H9 (cell line): ENCODE measurements around the gene IRF2BP1. TPM values are rescaled to one million over a fixed set of nuclear protein-coding genes. Genes with fewer than 3 reads are reported as not detected.

Experiments
- DNase-seq: peaks from one replicate; pipeline ENCODE4 v3.0.0-alpha.2; 2017
- H2AFZ ChIP-seq: one replicate; pipeline ENCODE4 v1.6.1; 2013; ENCODE audit warnings: mild to moderate bottlenecking, low read length, control low read depth, moderate library complexity
- H2AK5ac ChIP-seq: 2 replicates; pipeline ENCODE4 v1.6.1; 2013; ENCODE audit warnings: low read length, control low read depth, mixed read lengths; ENCODE audit not compliant: insufficient read length
- H2BK120ac ChIP-seq: one replicate; pipeline ENCODE4 v1.6.1; 2013; ENCODE audit warnings: low read depth, mild to moderate bottlenecking, low read length, control low read depth, inconsistent platforms; ENCODE audit not compliant: poor library complexity, severe bottlenecking
- H2BK12ac ChIP-seq: 2 replicates; pipeline ENCODE4 v1.6.1; 2013; ENCODE audit warnings: low read length, control low read depth, mixed read lengths, low read depth; ENCODE audit not compliant: insufficient read length
- H2BK15ac ChIP-seq: 2 replicates; pipeline ENCODE4 v1.6.1; 2013; ENCODE audit warnings: low read depth, low read length, control low read depth
- H2BK20ac ChIP-seq: one replicate; pipeline ENCODE4 v1.6.1; 2013; ENCODE audit warnings: low read depth, mild to moderate bottlenecking, low read length, control low read depth, inconsistent platforms; ENCODE audit not compliant: poor library complexity, severe bottlenecking
- H2BK5ac ChIP-seq: 2 replicates; pipeline ENCODE4 v1.6.1; 2013; ENCODE audit warnings: low read length, control low read depth, mixed read lengths; ENCODE audit not compliant: insufficient read length
- H3K14ac ChIP-seq: 2 replicates; pipeline ENCODE4 v1.6.1; 2013; ENCODE audit warnings: low read length, control low read depth; ENCODE audit not compliant: insufficient read depth
- H3K18ac ChIP-seq: 2 replicates; pipeline ENCODE4 v1.6.1; 2013; ENCODE audit warnings: low read depth, mild to moderate bottlenecking, mixed read lengths, low read length, control low read depth; ENCODE audit not compliant: insufficient read length
- H3K23ac ChIP-seq: 2 replicates; pipeline ENCODE4 v1.6.1; 2013; ENCODE audit warnings: low read length, control low read depth, mixed read lengths, low read depth; ENCODE audit not compliant: insufficient read length
- H3K23me2 ChIP-seq: 2 replicates; pipeline ENCODE4 v1.6.1; 2013; ENCODE audit warnings: low read depth, mild to moderate bottlenecking, mixed read lengths, low read length, control low read depth; ENCODE audit not compliant: insufficient read length, poor library complexity, severe bottlenecking
- H3K27ac ChIP-seq: 2 replicates; pipeline ENCODE4 v1.5.1; 2013; ENCODE audit warnings: low read length, control low read depth, mixed read lengths, low read depth; ENCODE audit not compliant: insufficient read length
- H3K27me3 ChIP-seq: 2 replicates; pipeline ENCODE4 v1.6.1; 2013; ENCODE audit warnings: low read length, control low read depth, inconsistent platforms; ENCODE audit not compliant: insufficient read depth
- H3K4ac ChIP-seq: 2 replicates; pipeline ENCODE4 v1.6.1; 2013; ENCODE audit warnings: low read depth, mild to moderate bottlenecking, control low read depth, inconsistent platforms, low read length, moderate library complexity
- H3K4me1 ChIP-seq: 2 replicates; pipeline ENCODE4 v1.6.1; 2013; ENCODE audit warnings: low read length, control low read depth, inconsistent platforms; ENCODE audit not compliant: insufficient read depth
- H3K4me2 ChIP-seq: 2 replicates; pipeline ENCODE4 v1.6.1; 2013; ENCODE audit warnings: low read length, control low read depth, mixed read lengths; ENCODE audit not compliant: insufficient read length, insufficient read depth
- H3K56ac ChIP-seq: 2 replicates; pipeline ENCODE4 v1.6.1; 2013; ENCODE audit warnings: low read depth, mild to moderate bottlenecking, mixed read lengths, low read length, control low read depth; ENCODE audit not compliant: insufficient read length
- H3K79me1 ChIP-seq: 2 replicates; pipeline ENCODE4 v1.6.1; 2013; ENCODE audit warnings: low read depth, mild to moderate bottlenecking, moderate library complexity, low read length, control low read depth, inconsistent platforms; ENCODE audit not compliant: insufficient read depth, poor library complexity, severe bottlenecking
- H3K79me2 ChIP-seq: 2 replicates; pipeline ENCODE4 v1.6.1; 2013; ENCODE audit warnings: low read length, control low read depth, inconsistent platforms; ENCODE audit not compliant: insufficient read depth
- H3K9ac ChIP-seq: 2 replicates; pipeline ENCODE4 v1.6.1; 2013; ENCODE audit warnings: low read length, control low read depth, mixed read lengths; ENCODE audit not compliant: insufficient read length; ENCODE audit errors: extremely low read depth
- H3K9me3 ChIP-seq: one replicate; pipeline ENCODE4 v1.6.1; 2013; ENCODE audit warnings: low read depth, low read length, inconsistent platforms; ENCODE audit not compliant: control insufficient read depth
- H3T11ph ChIP-seq: one replicate; pipeline ENCODE4 v1.6.1; 2013; ENCODE audit warnings: mild to moderate bottlenecking, low read length, control low read depth, inconsistent platforms
- H4K20me1 ChIP-seq: one replicate; pipeline ENCODE4 v1.6.1; 2013; ENCODE audit not compliant: control insufficient read depth, insufficient read length, insufficient read depth
- H4K5ac ChIP-seq: 2 replicates; pipeline ENCODE4 v1.6.1; 2013; ENCODE audit warnings: low read depth, mild to moderate bottlenecking, mixed read lengths, low read length, control low read depth; ENCODE audit not compliant: insufficient read length
- H4K8ac ChIP-seq: replicated peaks from 2 replicates; pipeline ENCODE4 v1.6.1; 2013; ENCODE audit warnings: low read length, control low read depth, mixed read lengths, low read depth; ENCODE audit not compliant: insufficient read length
- H4K91ac ChIP-seq: 2 replicates; pipeline ENCODE4 v1.6.1; 2013; ENCODE audit warnings: low read depth, mild to moderate bottlenecking, moderate library complexity, mixed read lengths, low read length, control low read depth; ENCODE audit not compliant: insufficient read length
- H3K27ac Mint-ChIP-seq, 3 experiments: 2 replicates in 2 of 3; 3 replicates in 1 of 3; pipeline ENCODE4 v1.8.0; 2020 to 2021; ENCODE audit warnings: mixed read lengths in 3 of 3, mild to moderate bottlenecking in 1 of 3, moderate library complexity in 1 of 3
- H3K27me3 Mint-ChIP-seq: 2 replicates; pipeline ENCODE4 v1.8.0; 2021; ENCODE audit warnings: low read depth, mild to moderate bottlenecking, moderate library complexity, mixed read lengths
- H3K36me3 Mint-ChIP-seq, 3 experiments: 2 replicates in 2 of 3; 3 replicates in 1 of 3; pipeline ENCODE4 v1.8.0; 2020 to 2021; ENCODE audit warnings: low read depth in 3 of 3, mixed read lengths in 3 of 3; ENCODE audit not compliant: insufficient read depth in 1 of 3
- H3K4me1 Mint-ChIP-seq, 2 experiments: 2 replicates each; pipeline ENCODE4 v1.8.0; 2020; ENCODE audit warnings: mixed read lengths in 2 of 2
- H3K4me3 Mint-ChIP-seq, 2 experiments: 2 replicates in 1 of 2; 3 replicates in 1 of 2; pipeline ENCODE4 v1.8.0; 2020 to 2021; ENCODE audit warnings: mild to moderate bottlenecking in 2 of 2, mixed read lengths in 2 of 2, moderate library complexity in 1 of 2
- H3K9me3 Mint-ChIP-seq, 2 experiments: 2 replicates in 1 of 2; 3 replicates in 1 of 2; pipeline ENCODE4 v1.8.0; 2020; ENCODE audit warnings: mild to moderate bottlenecking in 2 of 2, mixed read lengths in 2 of 2, moderate library complexity in 1 of 2
- WGBS: extraction: QIAGEN DNeasy Blood & Tissue Kit; methylation state at CpG from one replicate; pipeline ENCODE4 v1.1.7; 2013; ENCODE audit warnings: missing lambda C conversion rate, low lambda C conversion rate, mixed read lengths; ENCODE audit not compliant: insufficient read length; ENCODE audit errors: extremely low coverage; 5-methylcytosine and 5-hydroxymethylcytosine counted together
- total RNA-seq: library from RNA; stranded (reverse); gene quantifications from 2 replicates; pipeline ENCODE4 v1.2.1, GENCODE V29; 2021
- TF ChIP-seq, protein P1 (sequence below): fragments of 200-600 bp; sonication (generic); conservative IDR thresholded peaks from 3 replicates; pipeline ENCODE4 v1.8.0; 2021; ENCODE audit warnings: antibody characterized with exemption, mild to moderate bottlenecking

IRF2BP1 gene
- total RNA-seq, 1 experiment from 2014 or later = 28.2 TPM

DNA sequence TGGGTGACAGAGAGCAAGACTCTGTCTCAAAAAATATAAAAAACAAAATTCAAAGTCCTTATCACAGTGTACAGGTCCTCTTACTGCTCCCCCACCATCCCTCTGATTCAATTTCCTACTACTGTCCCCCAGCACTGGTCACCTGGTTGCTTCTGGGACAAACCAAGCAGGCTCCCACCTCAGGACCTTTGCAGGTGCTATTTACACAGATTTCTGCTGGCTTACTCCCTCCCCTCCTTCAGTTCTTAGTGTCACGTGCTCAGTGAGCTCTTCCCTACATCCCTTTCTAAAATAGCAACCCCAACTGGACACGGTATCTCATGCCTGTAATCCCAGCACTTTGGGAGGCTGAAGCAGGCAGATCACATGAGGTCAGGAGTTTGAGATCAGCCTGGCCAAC, 6.0 kb downstream of the IRF2BP1 start:
- Mint-ChIP-seq H3K27ac (no peak overlapping the region), H3K36me3 (peaks cover under 1 to 4% (median 4%) of the 10 kb centered on the region in 3 experiments; a peak in 3 of 7 replicates), H3K27me3 (peaks cover 4% of the 10 kb centered on the region; the same call in 1 of the 2 replicates), H3K4me3 (no peak overlapping the region; a peak in 1 of 5 replicates), H3K4me1 (peaks cover 42 to 57% of the 10 kb centered on the region in 2 experiments), H3K9me3 (no peaks in the 10 kb centered on the region)
- no peak overlapping the region for H3T11ph ChIP-seq
- H3K9me3 ChIP-seq = no peaks in the 10 kb centered on the region
- peaks cover 3% of the 10 kb centered on the region for H4K20me1 ChIP-seq
- no peak overlapping the region for H2AK5ac ChIP-seq
- no peaks in the 10 kb centered on the region for H3K79me1 ChIP-seq
- no peak overlapping the region for H3K4ac ChIP-seq
- H2BK12ac ChIP-seq = no peak overlapping the region
- peaks cover 2% of the 10 kb centered on the region; the same call in 1 of the 2 replicates for H3K4me1 ChIP-seq
- no peak overlapping the region for H2BK15ac ChIP-seq
- H3K9ac ChIP-seq = no peak overlapping the region
- H3K79me2 ChIP-seq = no peaks in the 10 kb centered on the region
- no peak overlapping the region for H3K4me2 ChIP-seq
- no peak overlapping the region for H4K5ac ChIP-seq
- TF ChIP-seq, protein P1, sequence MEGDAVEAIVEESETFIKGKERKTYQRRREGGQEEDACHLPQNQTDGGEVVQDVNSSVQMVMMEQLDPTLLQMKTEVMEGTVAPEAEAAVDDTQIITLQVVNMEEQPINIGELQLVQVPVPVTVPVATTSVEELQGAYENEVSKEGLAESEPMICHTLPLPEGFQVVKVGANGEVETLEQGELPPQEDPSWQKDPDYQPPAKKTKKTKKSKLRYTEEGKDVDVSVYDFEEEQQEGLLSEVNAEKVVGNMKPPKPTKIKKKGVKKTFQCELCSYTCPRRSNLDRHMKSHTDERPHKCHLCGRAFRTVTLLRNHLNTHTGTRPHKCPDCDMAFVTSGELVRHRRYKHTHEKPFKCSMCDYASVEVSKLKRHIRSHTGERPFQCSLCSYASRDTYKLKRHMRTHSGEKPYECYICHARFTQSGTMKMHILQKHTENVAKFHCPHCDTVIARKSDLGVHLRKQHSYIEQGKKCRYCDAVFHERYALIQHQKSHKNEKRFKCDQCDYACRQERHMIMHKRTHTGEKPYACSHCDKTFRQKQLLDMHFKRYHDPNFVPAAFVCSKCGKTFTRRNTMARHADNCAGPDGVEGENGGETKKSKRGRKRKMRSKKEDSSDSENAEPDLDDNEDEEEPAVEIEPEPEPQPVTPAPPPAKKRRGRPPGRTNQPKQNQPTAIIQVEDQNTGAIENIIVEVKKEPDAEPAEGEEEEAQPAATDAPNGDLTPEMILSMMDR = no peak
- H3K56ac ChIP-seq = no peak overlapping the region
- no peak overlapping the region for H3K18ac ChIP-seq
- no peak for DNase-seq
- peaks cover 17% of the 10 kb centered on the region for H3K23me2 ChIP-seq
- H2BK120ac ChIP-seq = no peak overlapping the region
- no CpG with 5 or more reads among the region's 2 CpGs for WGBS
- no peak overlapping the region for H2BK20ac ChIP-seq
- H4K91ac ChIP-seq = no peak overlapping the region
- no peak overlapping the region for H3K27ac ChIP-seq
- H3K14ac ChIP-seq = no peak overlapping the region
- no peak overlapping the region for H2BK5ac ChIP-seq
- H3K27me3 ChIP-seq = no peaks in the 10 kb centered on the region
- H4K8ac ChIP-seq = no peak overlapping the region
- H3K23ac ChIP-seq = no peak overlapping the region
- H2AFZ ChIP-seq = no peak overlapping the region
